Measurements from ENCODE around the gene BSX. TPM values are rescaled to one million over a fixed set of nuclear protein-coding genes. Genes with fewer than 3 reads are reported as not detected.
A peak's percentile ranks its signal among the peaks of the same experiment; 100 is the strongest.

Gene BSX
- polyA plus RNA-seq, 3 donors, result not detected

- Mint-ChIP-seq H3K27me3 (ENCODE audit: low read depth in 3 of 3) (peaks cover 1 to 4% (median 3%) of the 10 kb centered on the region in 3 donors), H3K4me1 (peaks cover 8% of the 10 kb centered on the region), H3K9me3 (peaks cover 0 to 5% (median 0%) of the 10 kb centered on the region in 7 donors), H3K27ac (peak overlapping the region in 1 of 7 donors; percentile 75), H3K36me3 (no peaks in the 10 kb centered on the region), H3K4me3 (no peak overlapping the region)
- Histone ChIP-seq H3K79me2 (ENCODE audit: insufficient read depth, low read length) (no peaks in the 10 kb centered on the region), H3K9ac (ENCODE audit: insufficient read depth, low read length, poor library complexity, severe bottlenecking) (no peak overlapping the region), H3K36me3 (replicated peaks in 1 of 2; ENCODE audit: control insufficient read depth in 1 of 2, insufficient read depth in 2 of 2, low read length in 2 of 2) (no peaks in the 10 kb centered on the region), H2AFZ (ENCODE audit: insufficient read depth, low read depth, low read length, poor library complexity, severe bottlenecking) (no peak overlapping the region), H3K4me1 (ENCODE audit: control insufficient read depth in 1 of 2, insufficient read depth in 2 of 2, low read length in 2 of 2) (no peaks in the 10 kb centered on the region), H3K27ac (ENCODE audit: low read depth in 1 of 2, low read length in 2 of 2) (no peak overlapping the region), H3K27me3 (ENCODE audit: control insufficient read depth in 2 of 2, insufficient read depth in 2 of 2, low read length in 2 of 2) (no peaks in the 10 kb centered on the region), H4K20me1 (ENCODE audit: insufficient read depth, low read length) (no peaks in the 10 kb centered on the region), H3K4me3 (replicated peaks in 1 of 3; ENCODE audit: low read depth in 2 of 3, low read length in 3 of 3) (no peak overlapping the region), H3K9me3 (replicated peaks in 1 of 2; ENCODE audit: control insufficient read depth in 1 of 2, insufficient read depth in 1 of 2, low read length in 2 of 2) (no peaks in the 10 kb centered on the region), H3K4me2 (replicated peaks; ENCODE audit: extremely low read depth, low read length, poor library complexity, severe bottlenecking) (no peak overlapping the region)
- DNase-seq, result no peak
- WGBS (ENCODE audit: insufficient coverage), result 67% methylated on average over 1 of the region's 4 CpGs
- TF ChIP-seq CTCF (IDR thresholded peaks at IDR 0.05), result no peak
- intact Hi-C loops (cut with micrococcal nuclease), result no loop called here
Observed at GRCh38 chr11:122954455-122954854, 27.2 kb downstream of the BSX start.

- WGBS (ENCODE audit: insufficient coverage), result no CpG with 5 or more reads among the region's 2 CpGs
- Mint-ChIP-seq H3K4me3 (no peak overlapping the region), H3K9me3 (peaks cover 0 to 8% (median 1%) of the 10 kb centered on the region in 7 donors), H3K4me1 (peaks cover 13% of the 10 kb centered on the region), H3K36me3 (no peaks in the 10 kb centered on the region), H3K27ac (no peak overlapping the region), H3K27me3 (ENCODE audit: low read depth in 3 of 3) (peaks cover 2 to 5% (median 3%) of the 10 kb centered on the region in 3 donors)
- Histone ChIP-seq H3K9ac (ENCODE audit: insufficient read depth, low read length, poor library complexity, severe bottlenecking) (no peak overlapping the region), H3K9me3 (replicated peaks in 1 of 2; ENCODE audit: control insufficient read depth in 1 of 2, insufficient read depth in 1 of 2, low read length in 2 of 2) (no peaks in the 10 kb centered on the region), H3K27me3 (ENCODE audit: control insufficient read depth in 2 of 2, insufficient read depth in 2 of 2, low read length in 2 of 2) (no peaks in the 10 kb centered on the region), H3K4me1 (ENCODE audit: control insufficient read depth in 1 of 2, insufficient read depth in 2 of 2, low read length in 2 of 2) (no peaks in the 10 kb centered on the region), H3K36me3 (replicated peaks in 1 of 2; ENCODE audit: control insufficient read depth in 1 of 2, insufficient read depth in 2 of 2, low read length in 2 of 2) (no peaks in the 10 kb centered on the region), H3K79me2 (ENCODE audit: insufficient read depth, low read length) (no peaks in the 10 kb centered on the region), H3K27ac (ENCODE audit: low read depth in 1 of 2, low read length in 2 of 2) (no peak overlapping the region), H2AFZ (ENCODE audit: insufficient read depth, low read depth, low read length, poor library complexity, severe bottlenecking) (no peak overlapping the region), H4K20me1 (ENCODE audit: insufficient read depth, low read length) (no peaks in the 10 kb centered on the region), H3K4me3 (replicated peaks in 1 of 3; ENCODE audit: low read depth in 2 of 3, low read length in 3 of 3) (no peak overlapping the region), H3K4me2 (replicated peaks; ENCODE audit: extremely low read depth, low read length, poor library complexity, severe bottlenecking) (no peak overlapping the region)
- no peak for TF ChIP-seq CTCF (IDR thresholded peaks at IDR 0.05)
- DNase-seq, result no peak
- intact Hi-C loops (cut with micrococcal nuclease), result no loop called here
Observed at GRCh38 chr11:122951211-122951610, 30.4 kb downstream of the BSX start.

All from CD14-positive monocyte (primary cell).